B cell (primary cell): ENCODE data around the gene TSHZ3. TPM values are rescaled to one million over a fixed set of nuclear protein-coding genes. Genes with fewer than 3 reads are reported as not detected.

Experiments used
- ATAC-seq: fragments of 200-7000 bp; cut with Tn5 transposase; one replicate; pipeline ENCODE4 v1.10.0; 2021; ENCODE audit warnings: low read depth, mild to moderate bottlenecking, moderate number of reproducible peaks, moderate library complexity
- CTCF ChIA-PET: fragments of 350-600 bp; sonication (Branson Sonifier 250); formaldehyde crosslinking; loops from one replicate; lab custom pipeline; 2021; ENCODE audit warnings: antibody characterized with exemption, inconsistent platforms; lab: Charles Lee
- POLR2A ChIA-PET: fragments of 350-600 bp; sonication (Branson Sonifier 250); formaldehyde crosslinking; loops from one replicate; lab custom pipeline; 2021; ENCODE audit warnings: antibody characterized with exemption; lab: Charles Lee
- DNase-seq: peaks from one replicate; pipeline ENCODE4 v3.0.0; 2013
- H2AFZ ChIP-seq: 2 replicates; pipeline ENCODE4 v1.6.1; 2012; ENCODE audit warnings: mild to moderate bottlenecking, low read depth, low read length; ENCODE audit not compliant: insufficient read depth, poor library complexity, severe bottlenecking
- H3K27ac ChIP-seq, 2 donors: 1 replicate in 1 of 2; 2 replicates in 1 of 2; pipeline ENCODE4 v1.5.1; 2012 to 2013; ENCODE audit warnings: low read length in 2 of 2, mild to moderate bottlenecking in 2 of 2, moderate library complexity in 1 of 2
- H3K27me3 ChIP-seq, 4 experiments: fragments of 200-600 bp in 1 of 4; sonication (generic) in 1 of 4; replicated peaks in 1 of 4; 1 replicate in 2 of 4; 2 replicates in 2 of 4; pipeline versions ENCODE4 v1.6.1 to v1.7.0; 2013 to 2016; ENCODE audit warnings: low read length in 3 of 4, mild to moderate bottlenecking in 2 of 4, mixed read lengths in 1 of 4, moderate library complexity in 1 of 4; ENCODE audit not compliant: insufficient read depth in 4 of 4, control insufficient read depth in 3 of 4; ENCODE audit errors: control extremely low read depth in 1 of 4
- H3K36me3 ChIP-seq, 2 experiments: replicated peaks in 1 of 2; 1 replicate in 1 of 2; 2 replicates in 1 of 2; pipeline versions ENCODE4 v1.6.1 to v1.7.1; 2013; ENCODE audit warnings: low read length in 1 of 2; ENCODE audit not compliant: insufficient read depth in 2 of 2, control insufficient read depth in 1 of 2; ENCODE audit errors: control extremely low read depth in 1 of 2, extremely low read depth in 1 of 2
- H3K4me1 ChIP-seq, 2 donors: fragments of 200-600 bp in 1 of 2; sonication (generic) in 1 of 2; 1 replicate in 1 of 2; 2 replicates in 1 of 2; pipeline versions ENCODE4 v1.5.1 to v1.6.1; 2013 to 2017; ENCODE audit warnings: low read length in 2 of 2; ENCODE audit not compliant: control insufficient read depth in 2 of 2, insufficient read depth in 2 of 2
- H3K4me2 ChIP-seq: replicated peaks from 2 replicates; pipeline ENCODE3; 2012; ENCODE audit warnings: mild to moderate bottlenecking, low read depth, low read length; ENCODE audit not compliant: poor library complexity, severe bottlenecking
- H3K4me3 ChIP-seq, 5 experiments: fragments of 200-600 bp in 1 of 5; sonication (generic) in 1 of 5; 1 replicate in 3 of 5; 2 replicates in 2 of 5; pipeline versions ENCODE4 v1.5.1 to v1.7.0; 2011 to 2016; ENCODE audit warnings: low read length in 4 of 5, mild to moderate bottlenecking in 4 of 5, low read depth in 2 of 5, control low read depth in 1 of 5, moderate library complexity in 1 of 5; ENCODE audit not compliant: insufficient read depth in 1 of 5; ENCODE audit errors: control extremely low read depth in 1 of 5, extremely low read depth in 1 of 5
- H3K79me2 ChIP-seq: fragments of 200-600 bp; sonication (generic); one replicate; pipeline ENCODE4 v1.6.0; 2016; ENCODE audit warnings: low read length; ENCODE audit not compliant: control insufficient read depth, insufficient read depth
- H3K9ac ChIP-seq: fragments of 200-600 bp; sonication (generic); 2 replicates; pipeline ENCODE4 v1.6.1; 2017; ENCODE audit warnings: mild to moderate bottlenecking, low read length, moderate library complexity
- H3K9me3 ChIP-seq, 3 donors: one replicate each; pipeline versions ENCODE4 v1.6.1 to v1.7.1; 2013; ENCODE audit warnings: low read length in 2 of 3; ENCODE audit not compliant: control insufficient read depth in 2 of 3, insufficient read depth in 1 of 3; ENCODE audit errors: control extremely low read depth in 1 of 3
- H4K20me1 ChIP-seq: 2 replicates; pipeline ENCODE4 v1.6.0; 2012; ENCODE audit warnings: mild to moderate bottlenecking, low read length; ENCODE audit not compliant: insufficient read depth, control insufficient read depth, poor library complexity, severe bottlenecking
- H3K27ac Mint-ChIP-seq: one replicate; pipeline ENCODE4 v1.8.0; 2021; ENCODE audit warnings: mixed read lengths
- H3K27me3 Mint-ChIP-seq: one replicate; pipeline ENCODE4 v1.8.0; 2021; ENCODE audit warnings: mixed read lengths
- H3K4me1 Mint-ChIP-seq: one replicate; pipeline ENCODE4 v1.8.0; 2021; ENCODE audit warnings: mixed read lengths
- H3K4me3 Mint-ChIP-seq: one replicate; pipeline ENCODE4 v1.8.0; 2021; ENCODE audit warnings: mixed read lengths
- H3K9me3 Mint-ChIP-seq: one replicate; pipeline ENCODE4 v1.8.0; 2022; ENCODE audit warnings: mixed read lengths; ENCODE audit not compliant: insufficient read depth
- EZH2 ChIP-seq: IDR thresholded peaks from 2 replicates; pipeline ENCODE4 v1.6.1; 2012; ENCODE audit warnings: borderline replicate concordance, low read depth, mild to moderate bottlenecking, moderate library complexity, low read length; ENCODE audit not compliant: insufficient read depth, poor library complexity, severe bottlenecking
- WGBS: methylation state at CpG from one replicate; pipeline ENCODE4 v1.1.5; 2013; ENCODE audit warnings: missing lambda C conversion rate; ENCODE audit not compliant: insufficient coverage; 5-methylcytosine and 5-hydroxymethylcytosine counted together
- intact Hi-C: fragments of 100-400 bp; cut with micrococcal nuclease; formaldehyde crosslinking; loops from one replicate; pipeline ENCODE4 v1.10.0; 2022
- polyA plus RNA-seq: library from polyadenylated mRNA; depleted of rRNA; stranded (reverse); fragments of >200 nt; gene quantifications from 2 replicates; pipeline ENCODE4 v1.2.3, GENCODE V29; 2012
- total RNA-seq, 2 donors: library from RNA; stranded (reverse); fragments of 120-200 nt in 1 of 2; gene quantifications; 1 replicate in 1 of 2; 2 replicates in 1 of 2; pipeline versions ENCODE4 v1.2.3 to v1.2.4, GENCODE V29; 2013 to 2022
- TF ChIP-seq, protein P1 (sequence below): fragments of 200-600 bp; IDR thresholded peaks from one replicate; pipeline ENCODE4 v1.8.0; 2022; ENCODE audit warnings: antibody characterized with exemption, mild to moderate bottlenecking

TSHZ3 gene
- total and polyA plus RNA-seq, 2 donors (not counting 1 experiment from before 2014, with no cell fraction given): 0.03 to 0.34 TPM

DNA sequence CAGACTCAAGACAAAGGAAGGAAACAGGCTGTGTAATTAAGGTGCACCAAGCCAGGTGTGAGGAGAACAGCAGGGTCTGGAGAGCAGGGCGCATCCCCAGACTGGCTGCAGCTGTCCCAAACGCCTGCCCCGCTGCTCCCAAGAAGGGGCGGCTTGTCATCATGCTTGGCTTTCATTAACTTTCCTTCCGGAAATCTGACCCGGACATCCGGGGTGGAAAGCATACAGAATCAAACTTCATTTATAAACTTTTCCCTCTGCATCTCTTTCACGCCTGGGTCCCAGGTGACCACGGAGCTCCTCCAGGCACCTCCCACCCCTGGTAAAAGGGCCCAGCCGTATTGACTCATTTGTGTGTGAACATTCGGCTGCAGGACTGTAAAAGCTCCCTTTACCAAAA, 31.7 kb downstream of the TSHZ3 start:
- no peaks in the 10 kb centered on the region for H3K79me2 ChIP-seq
- no peak overlapping the region for H3K9ac ChIP-seq
- no peaks in the 10 kb centered on the region for H3K4me1 Mint-ChIP-seq
- H3K27me3 ChIP-seq: no peaks in the 10 kb centered on the region
- H3K4me3 Mint-ChIP-seq: no peak overlapping the region
- H3K27me3 Mint-ChIP-seq: no peaks in the 10 kb centered on the region
- ATAC-seq: no peak
- H3K27ac Mint-ChIP-seq: no peak overlapping the region
- no peak overlapping the region for H3K4me3 ChIP-seq
- POLR2A ChIA-PET: no interaction called here
- H3K9me3 ChIP-seq: peaks cover 0 to 17% (median 0%) of the 10 kb centered on the region in 3 donors
- whole genome bisulfite sequencing: 90% methylated on average over 10 of the region's 11 CpGs
- no peaks in the 10 kb centered on the region for H3K36me3 ChIP-seq
- H3K4me2 ChIP-seq: no peak overlapping the region
- intact Hi-C loops: no loop called here
- TF ChIP-seq EZH2: no peak
- TF ChIP-seq, protein P1, sequence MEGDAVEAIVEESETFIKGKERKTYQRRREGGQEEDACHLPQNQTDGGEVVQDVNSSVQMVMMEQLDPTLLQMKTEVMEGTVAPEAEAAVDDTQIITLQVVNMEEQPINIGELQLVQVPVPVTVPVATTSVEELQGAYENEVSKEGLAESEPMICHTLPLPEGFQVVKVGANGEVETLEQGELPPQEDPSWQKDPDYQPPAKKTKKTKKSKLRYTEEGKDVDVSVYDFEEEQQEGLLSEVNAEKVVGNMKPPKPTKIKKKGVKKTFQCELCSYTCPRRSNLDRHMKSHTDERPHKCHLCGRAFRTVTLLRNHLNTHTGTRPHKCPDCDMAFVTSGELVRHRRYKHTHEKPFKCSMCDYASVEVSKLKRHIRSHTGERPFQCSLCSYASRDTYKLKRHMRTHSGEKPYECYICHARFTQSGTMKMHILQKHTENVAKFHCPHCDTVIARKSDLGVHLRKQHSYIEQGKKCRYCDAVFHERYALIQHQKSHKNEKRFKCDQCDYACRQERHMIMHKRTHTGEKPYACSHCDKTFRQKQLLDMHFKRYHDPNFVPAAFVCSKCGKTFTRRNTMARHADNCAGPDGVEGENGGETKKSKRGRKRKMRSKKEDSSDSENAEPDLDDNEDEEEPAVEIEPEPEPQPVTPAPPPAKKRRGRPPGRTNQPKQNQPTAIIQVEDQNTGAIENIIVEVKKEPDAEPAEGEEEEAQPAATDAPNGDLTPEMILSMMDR: no peak
- CTCF ChIA-PET: no interaction called here
- H3K4me1 ChIP-seq: no peaks in the 10 kb centered on the region
- no peaks in the 10 kb centered on the region for H3K9me3 Mint-ChIP-seq
- no peak overlapping the region for H2AFZ ChIP-seq
- H3K27ac ChIP-seq: no peak overlapping the region
- no peaks in the 10 kb centered on the region for H4K20me1 ChIP-seq
- DNase-seq: no peak

DNA sequence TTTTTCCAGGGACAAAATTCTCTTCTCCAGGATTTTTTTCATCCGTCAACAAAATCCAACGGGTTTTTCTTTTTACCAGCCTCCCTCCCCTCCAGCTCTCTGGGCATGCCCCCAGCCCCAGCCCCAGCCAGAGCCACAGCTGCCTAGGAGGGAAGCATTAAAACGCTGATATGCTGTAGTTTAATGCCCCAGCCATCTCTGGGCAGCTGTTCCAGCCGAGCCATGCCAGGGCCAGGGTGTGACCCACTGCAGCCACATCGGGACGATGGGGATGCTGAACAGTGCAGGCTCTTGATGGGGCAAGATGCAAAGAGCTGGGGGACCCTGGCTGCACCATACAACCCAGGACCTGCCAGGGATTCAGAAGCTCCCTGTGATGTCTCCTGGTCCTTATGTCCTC, 32.1 kb downstream of the TSHZ3 start:
- H3K9me3 ChIP-seq: peaks cover 0 to 17% (median 0%) of the 10 kb centered on the region in 3 donors
- no peak overlapping the region for H2AFZ ChIP-seq
- H3K9ac ChIP-seq: no peak overlapping the region
- POLR2A ChIA-PET: no interaction called here
- ATAC-seq: no peak
- H3K9me3 Mint-ChIP-seq: no peaks in the 10 kb centered on the region
- H3K4me3 Mint-ChIP-seq: no peak overlapping the region
- H3K4me3 ChIP-seq: no peak overlapping the region
- no peak overlapping the region for H3K4me2 ChIP-seq
- WGBS: 90% methylated on average over 5 of the region's 6 CpGs
- no peaks in the 10 kb centered on the region for H3K4me1 ChIP-seq
- no peak overlapping the region for H3K27ac ChIP-seq
- no peak for DNase-seq
- no peaks in the 10 kb centered on the region for H3K27me3 Mint-ChIP-seq
- intact Hi-C loops: no loop called here
- no peaks in the 10 kb centered on the region for H3K4me1 Mint-ChIP-seq
- no peaks in the 10 kb centered on the region for H4K20me1 ChIP-seq
- H3K79me2 ChIP-seq: no peaks in the 10 kb centered on the region
- no peak overlapping the region for H3K27ac Mint-ChIP-seq
- H3K36me3 ChIP-seq: no peaks in the 10 kb centered on the region
- TF ChIP-seq, protein P1: no peak
- TF ChIP-seq EZH2: no peak
- H3K27me3 ChIP-seq: no peaks in the 10 kb centered on the region
- CTCF ChIA-PET: no interaction called here
